PC-3 (cell line): ENCODE measurements around the gene ISCA2. TPM values are rescaled to one million over a fixed set of nuclear protein-coding genes. Genes with fewer than 3 reads are reported as not detected.
A peak's percentile ranks its signal among the peaks of the same experiment; 100 is the strongest.

Experiments
- ATAC-seq: fragments of 200-7000 bp; cut with Tn5 transposase; 2 replicates; pipeline ENCODE4 v1.9.1; 2020; ENCODE audit warnings: mild to moderate bottlenecking, moderate library complexity
- BruUV-seq: library from RNA; stranded (reverse); fragments of 400-500 nt; replicated peaks from 2 replicates; lab custom pipeline; 2021; lab: Mats Ljungman, UMichigan
- CTCF ChIA-PET: fragments of 300-600 bp; sonication (Branson Sonifier 250); formaldehyde crosslinking; loops from one replicate; lab custom pipeline; 2022; ENCODE audit warnings: antibody characterized with exemption; lab: Charles Lee
- POLR2A ChIA-PET: fragments of 300-600 bp; sonication (Branson Sonifier 250); formaldehyde crosslinking; loops from one replicate; lab custom pipeline; 2022; ENCODE audit warnings: antibody characterized with exemption; ENCODE audit not compliant: unreplicated experiment; lab: Charles Lee
- DNase-seq: peaks from one replicate; pipeline ENCODE4 v3.0.0-alpha.2; 2015
- H2AFZ ChIP-seq: fragments of 300-600 bp; sonication (generic); 2 replicates; pipeline ENCODE4 v1.6.0; 2016; ENCODE audit warnings: antibody characterized with exemption, low read length
- H3F3A ChIP-seq: fragments of 300-600 bp; sonication (generic); one replicate; pipeline ENCODE4 v1.6.0; 2017; ENCODE audit warnings: antibody characterized with exemption, low read length, control low read depth, mild to moderate bottlenecking; ENCODE audit not compliant: unreplicated experiment
- H3K27ac ChIP-seq: fragments of 300-600 bp; sonication (generic); 2 replicates; pipeline ENCODE4 v1.5.1; 2016; ENCODE audit warnings: mild to moderate bottlenecking, low read length
- H3K27me3 ChIP-seq: fragments of 300-600 bp; sonication (generic); 2 replicates; pipeline ENCODE4 v1.6.1; 2016; ENCODE audit warnings: low read length, mixed read lengths
- H3K36me3 ChIP-seq: fragments of 300-600 bp; sonication (generic); 2 replicates; pipeline ENCODE4 v1.6.1; 2016; ENCODE audit warnings: low read depth, mixed run types, low read length, mixed read lengths
- H3K4me1 ChIP-seq: fragments of 300-600 bp; sonication (generic); 2 replicates; pipeline ENCODE4 v1.5.1; 2016; ENCODE audit warnings: low read length; ENCODE audit not compliant: insufficient read depth
- H3K4me2 ChIP-seq: fragments of 300-600 bp; sonication (generic); 2 replicates; pipeline ENCODE4 v1.6.0; 2016; ENCODE audit warnings: low read length
- H3K4me3 ChIP-seq: fragments of 300-600 bp; sonication (generic); 2 replicates; pipeline ENCODE4 v1.5.1; 2016; ENCODE audit warnings: mild to moderate bottlenecking, low read length, mixed read lengths
- H3K79me2 ChIP-seq: fragments of 300-600 bp; sonication (generic); 2 replicates; pipeline ENCODE4 v1.6.1; 2017; ENCODE audit warnings: low read length, mixed read lengths
- H3K9ac ChIP-seq: fragments of 300-600 bp; sonication (generic); 2 replicates; pipeline ENCODE4 v1.6.0; 2016; ENCODE audit warnings: mild to moderate bottlenecking, low read length
- H3K9me2 ChIP-seq: fragments of 300-600 bp; sonication (generic); replicated peaks from 2 replicates; pipeline ENCODE4 v1.6.1; 2016; ENCODE audit warnings: mixed run types, low read length, mixed read lengths
- H3K9me3 ChIP-seq: fragments of 300-600 bp; sonication (generic); 2 replicates; pipeline ENCODE4 v1.6.1; 2016; ENCODE audit warnings: low read length, mixed read lengths
- H4K20me1 ChIP-seq: fragments of 300-600 bp; sonication (generic); 2 replicates; pipeline ENCODE4 v1.6.1; 2016; ENCODE audit warnings: low read length, mixed read lengths
- EZH2 ChIP-seq: fragments of 300-600 bp; sonication (generic); IDR thresholded peaks from one replicate; pipeline ENCODE4 v1.6.1; 2017; ENCODE audit warnings: antibody characterized with exemption, mild to moderate bottlenecking, low read length; ENCODE audit not compliant: unreplicated experiment
- EZH2phosphoT487 ChIP-seq: fragments of 300-600 bp; sonication (generic); IDR thresholded peaks from 2 replicates; pipeline ENCODE4 v1.6.1; 2018; ENCODE audit warnings: mild to moderate bottlenecking, antibody characterized with exemption, low read length, borderline replicate concordance
- intact Hi-C: fragments of 100-400 bp; cut with micrococcal nuclease; formaldehyde crosslinking; loops from 2 replicates; pipeline ENCODE4 v1.9.0; 2023
- total RNA-seq: library from RNA; depleted of rRNA; stranded (reverse); fragments of >200 nt; gene quantifications from 2 replicates; pipeline ENCODE4 v1.2.3, GENCODE V29; 2014
- TF ChIP-seq, protein P1 (sequence below): fragments of 300-600 bp; sonication (generic); conservative IDR thresholded peaks from 2 replicates; pipeline ENCODE4 v1.5.1; 2017; ENCODE audit warnings: antibody characterized with exemption, low read depth, mild to moderate bottlenecking, low read length

Gene ISCA2
- total RNA-seq, 1 experiment from 2014 or later = 30.1 TPM

DNA sequence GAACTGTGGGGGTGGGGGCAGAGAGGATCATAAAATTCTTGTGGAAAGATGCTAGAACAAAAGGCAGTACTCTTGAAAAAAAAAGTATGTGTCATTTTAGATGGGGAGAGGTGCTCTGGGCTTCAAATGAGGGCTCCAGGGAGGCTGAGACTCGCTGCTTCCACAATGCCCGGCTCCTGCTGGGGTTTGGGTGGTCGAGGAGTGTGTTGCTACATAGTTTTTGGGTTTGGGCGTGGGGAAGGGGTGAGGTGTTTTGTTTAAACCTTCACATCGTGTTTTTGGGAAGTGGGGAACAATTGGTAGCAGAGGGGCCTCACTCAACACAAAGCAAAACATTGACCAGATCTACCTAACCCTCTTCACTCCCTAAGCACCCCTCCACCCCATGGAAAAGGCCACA lies 8.1 kb downstream of the ISCA2 start:
- no peaks in the 10 kb centered on the region for H3K9me2 ChIP-seq
- H3F3A ChIP-seq = no peaks in the 10 kb centered on the region
- H2AFZ ChIP-seq = no peak overlapping the region
- ChIA-PET CTCF (interaction anchor here (1.0 to 2.0 kb wide), 4 partner anchors 8 to 303 kb away, joined by 4 to 8 read pairs (median 7); partner anchors contain the start of gene ISCA2), POLR2A (no interaction called here)
- no peaks in the 10 kb centered on the region for H3K4me1 ChIP-seq
- no peaks in the 10 kb centered on the region for H3K79me2 ChIP-seq
- H3K36me3 ChIP-seq = no peaks in the 10 kb centered on the region
- no peak for DNase-seq
- H3K9me3 ChIP-seq = no peaks in the 10 kb centered on the region
- H3K27me3 ChIP-seq = no peaks in the 10 kb centered on the region
- intact Hi-C loops = loop anchor here (1.0 to 5.0 kb wide), 3 partner anchors 108 to 303 kb away; partner anchors contain the start of genes AREL1 and FCF1
- TF ChIP-seq, protein P1, sequence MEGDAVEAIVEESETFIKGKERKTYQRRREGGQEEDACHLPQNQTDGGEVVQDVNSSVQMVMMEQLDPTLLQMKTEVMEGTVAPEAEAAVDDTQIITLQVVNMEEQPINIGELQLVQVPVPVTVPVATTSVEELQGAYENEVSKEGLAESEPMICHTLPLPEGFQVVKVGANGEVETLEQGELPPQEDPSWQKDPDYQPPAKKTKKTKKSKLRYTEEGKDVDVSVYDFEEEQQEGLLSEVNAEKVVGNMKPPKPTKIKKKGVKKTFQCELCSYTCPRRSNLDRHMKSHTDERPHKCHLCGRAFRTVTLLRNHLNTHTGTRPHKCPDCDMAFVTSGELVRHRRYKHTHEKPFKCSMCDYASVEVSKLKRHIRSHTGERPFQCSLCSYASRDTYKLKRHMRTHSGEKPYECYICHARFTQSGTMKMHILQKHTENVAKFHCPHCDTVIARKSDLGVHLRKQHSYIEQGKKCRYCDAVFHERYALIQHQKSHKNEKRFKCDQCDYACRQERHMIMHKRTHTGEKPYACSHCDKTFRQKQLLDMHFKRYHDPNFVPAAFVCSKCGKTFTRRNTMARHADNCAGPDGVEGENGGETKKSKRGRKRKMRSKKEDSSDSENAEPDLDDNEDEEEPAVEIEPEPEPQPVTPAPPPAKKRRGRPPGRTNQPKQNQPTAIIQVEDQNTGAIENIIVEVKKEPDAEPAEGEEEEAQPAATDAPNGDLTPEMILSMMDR = no peak
- no peak for TF ChIP-seq EZH2
- no peak for TF ChIP-seq EZH2phosphoT487
- no peak overlapping the region for H3K4me3 ChIP-seq
- no peaks in the 10 kb centered on the region for H4K20me1 ChIP-seq
- BruUV-seq = no TSS peak
- H3K4me2 ChIP-seq = no peak overlapping the region
- no peak for ATAC-seq
- H3K27ac ChIP-seq = no peak overlapping the region
- no peak overlapping the region for H3K9ac ChIP-seq

DNA sequence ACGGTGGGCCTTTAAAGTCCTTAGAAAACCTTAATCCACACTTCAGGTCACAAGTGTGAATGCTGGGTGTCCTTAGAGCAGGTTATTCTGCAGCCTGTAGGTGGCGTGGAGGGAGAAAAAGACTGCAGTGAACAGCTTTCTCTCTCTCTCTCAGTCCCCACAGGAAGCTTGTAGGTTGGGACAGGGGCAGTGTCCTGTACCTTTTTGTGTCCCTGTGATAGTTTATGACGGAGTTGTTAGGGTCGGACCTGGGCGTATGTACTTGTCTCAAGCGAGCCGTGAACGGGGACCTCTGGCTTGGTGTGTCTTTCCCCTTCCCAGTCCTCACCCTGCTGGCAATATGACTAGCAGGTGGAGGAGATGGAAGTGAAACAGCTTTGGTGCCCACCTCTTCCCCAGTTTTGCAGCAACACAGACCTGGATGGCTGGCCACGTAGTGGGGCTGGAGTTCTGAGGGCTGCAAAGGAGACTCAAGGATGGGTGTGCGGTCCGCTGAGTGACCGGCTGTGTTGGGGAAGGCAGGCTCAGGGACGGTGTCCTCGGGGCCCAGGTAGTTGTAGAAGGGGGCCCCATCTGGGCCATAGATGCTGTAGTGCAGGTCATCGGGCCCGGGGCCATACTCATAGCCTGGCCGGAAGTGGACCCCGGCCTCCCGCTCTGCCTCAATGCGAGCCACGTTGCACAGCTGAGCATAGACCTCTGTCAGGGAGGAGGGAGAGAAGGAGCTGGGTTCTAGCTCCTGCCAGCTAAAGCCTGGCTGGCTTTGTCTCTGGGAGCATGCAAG lies 8.9 kb downstream of the ISCA2 start:
- ATAC-seq (peak; percentile 84), DNase-seq (peak; percentile 70)
- CTCF ChIA-PET = interaction anchor here (0.6 to 2.0 kb wide), 6 partner anchors 9 to 302 kb away, joined by 4 to 8 read pairs (median 5); partner anchors contain the start of gene ISCA2
- Histone ChIP-seq H3K79me2 (no peaks in the 10 kb centered on the region), H3K9me2 (no peaks in the 10 kb centered on the region), H3K9ac (no peak overlapping the region), H3F3A (no peaks in the 10 kb centered on the region), H3K4me2 (no peak overlapping the region), H3K36me3 (no peaks in the 10 kb centered on the region), H3K27me3 (no peaks in the 10 kb centered on the region), H2AFZ (no peak overlapping the region), H3K27ac (no peak overlapping the region), H3K9me3 (no peaks in the 10 kb centered on the region), H3K4me1 (no peaks in the 10 kb centered on the region), H4K20me1 (no peaks in the 10 kb centered on the region), H3K4me3 (no peak overlapping the region)
- TF ChIP-seq EZH2phosphoT487 (no peak), EZH2 (no peak)
- TF ChIP-seq, protein P1 = peak; percentile 80
- BruUV-seq = no TSS peak
- intact Hi-C loops = loop anchor here (5.0 kb wide), 1 partner anchor 210 kb away; the partner anchor contains the start of genes AREL1 and FCF1
- POLR2A ChIA-PET = no interaction called here
